SH-SY5Y (cell line): Measurements from ENCODE around the gene KLHL17.

Experiments
- GATA2 ChIP-seq: IDR thresholded peaks from 2 replicates; pipeline ENCODE4 v1.6.1; 2011; ENCODE audit warnings: mild to moderate bottlenecking, low read depth, low read length
- GATA3 ChIP-seq: IDR thresholded peaks from 2 replicates; pipeline ENCODE4 v1.6.1; 2011; ENCODE audit warnings: low read depth, mild to moderate bottlenecking, low read length, moderate library complexity

The KLHL17 gene

GRCh38 chr1:928825-929661 is 31.3 kb upstream of the KLHL17 start:
- TF ChIP-seq GATA2: no peak
- no peak for TF ChIP-seq GATA3

- TF ChIP-seq GATA3: no peak
These were observed 30.4 kb upstream of the KLHL17 start for GRCh38 chr1:929712-930632.

- TF ChIP-seq GATA2: no peak
- no peak for TF ChIP-seq GATA3
These were observed 29.7 kb upstream of the KLHL17 start for GRCh38 chr1:930633-931138.

GRCh38 chr1:931380-932172 is 28.8 kb upstream of the KLHL17 start:
- TF ChIP-seq GATA3 (no peak), GATA2 (no peak)

GRCh38 chr1:932173-932510 is 28.2 kb upstream of the KLHL17 start:
- no peak for TF ChIP-seq GATA3
- TF ChIP-seq GATA2: no peak

GRCh38 chr1:932776-933602 is 27.4 kb upstream of the KLHL17 start:
- TF ChIP-seq GATA2 (no peak), GATA3 (no peak)

- TF ChIP-seq GATA2: no peak
- no peak for TF ChIP-seq GATA3
These were observed 26.8 kb upstream of the KLHL17 start for GRCh38 chr1:933603-933940.

GRCh38 chr1:934991-935750 is 25.2 kb upstream of the KLHL17 start:
- TF ChIP-seq GATA2 (no peak), GATA3 (no peak)

- TF ChIP-seq GATA3 (no peak), GATA2 (no peak)
These were observed 24.6 kb upstream of the KLHL17 start for GRCh38 chr1:935751-936231.

- no peak for TF ChIP-seq GATA2
- no peak for TF ChIP-seq GATA3
These were observed 23.8 kb upstream of the KLHL17 start for GRCh38 chr1:936348-937264.

- TF ChIP-seq GATA2 (no peak), GATA3 (no peak)
These were observed 22.9 kb upstream of the KLHL17 start for GRCh38 chr1:937521-937920.

GRCh38 chr1:938088-938683 is 22.2 kb upstream of the KLHL17 start:
- TF ChIP-seq GATA2: no peak
- TF ChIP-seq GATA3: no peak
